Suprapubic skin (tissue), 4 donors: ENCODE results near the gene MUS81.

Experiments
- CTCF ChIP-seq, 2 donors: fragments of 200-600 bp in 1 of 2; fragments of 450-650 bp in 1 of 2; sonication (generic) in 1 of 2; IDR thresholded peaks; one replicate each; pipeline ENCODE4 v1.5.1; 2016 to 2019; ENCODE audit warnings: antibody characterized with exemption in 2 of 2, mild to moderate bottlenecking in 1 of 2, moderate library complexity in 1 of 2
- EP300 ChIP-seq: sonication (generic); formaldehyde crosslinking; IDR thresholded peaks from one replicate; pipeline ENCODE4 v1.6.1; 2017; ENCODE audit warnings: antibody characterized with exemption
- POLR2A ChIP-seq, 2 donors: fragments of 450-650 bp; IDR thresholded peaks; one replicate each; pipeline ENCODE4 v1.6.1; 2017; ENCODE audit warnings: antibody characterized with exemption in 2 of 2, mild to moderate bottlenecking in 2 of 2, moderate library complexity in 2 of 2
- POLR2AphosphoS5 ChIP-seq, 3 donors: sonication (generic); formaldehyde crosslinking; IDR thresholded peaks; one replicate each; pipeline ENCODE4 v1.6.1; 2017; ENCODE audit warnings: antibody characterized with exemption in 3 of 3

GRCh38 chr11:65855927-65856363 lies 4.3 kb upstream of the MUS81 start:
- no peak for TF ChIP-seq CTCF (IDR thresholded peaks at IDR 0.05)
- no peak for TF ChIP-seq POLR2AphosphoS5 (IDR thresholded peaks at IDR 0.05)
- TF ChIP-seq EP300 = no peak
- no peak for TF ChIP-seq POLR2A (IDR thresholded peaks at IDR 0.05)
